ENCODE measurements around the gene PTPRCAP.
"Not testable (repeated sequence)": the region's sequence is repeated elsewhere in the genome, so short reads cannot be mapped to it uniquely, and the experiment has no call there.

The PTPRCAP gene

DNA sequence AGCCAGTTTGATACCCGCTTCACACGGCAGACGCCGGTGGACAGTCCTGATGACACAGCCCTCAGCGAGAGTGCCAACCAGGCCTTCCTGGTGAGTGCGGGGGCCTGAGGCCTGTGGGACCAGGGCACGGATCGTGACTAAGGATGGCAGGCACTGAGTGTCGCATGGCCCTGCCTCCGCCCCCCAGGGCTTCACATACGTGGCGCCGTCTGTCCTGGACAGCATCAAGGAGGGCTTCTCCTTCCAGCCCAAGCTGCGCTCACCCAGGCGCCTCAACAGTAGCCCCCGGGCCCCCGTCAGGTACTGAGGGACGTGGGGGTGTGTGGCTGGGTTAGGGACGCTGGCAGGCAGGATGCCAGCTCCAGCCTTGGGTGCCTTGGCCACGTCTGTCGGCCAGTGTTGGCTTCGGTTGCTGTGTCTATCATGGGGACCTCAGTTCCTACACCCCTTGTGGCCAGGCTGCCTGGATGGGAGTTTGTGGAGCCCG is 3.0 kb downstream of the PTPRCAP start:
- no peaks in the 10 kb centered on the region for H3K9me3 Mint-ChIP-seq
- peaks cover 47 to 61% of the 10 kb centered on the region in 2 donors for H3K4me1 Mint-ChIP-seq (ENCODE audit: low read depth in 2 of 2)
- ATAC-seq (replicated peaks), result no peak
- peak overlapping the region; percentile 98 to 99 for H3K4me3 Mint-ChIP-seq
- H3K27me3 Mint-ChIP-seq, result no peaks in the 10 kb centered on the region
- peaks cover 69% of the 10 kb centered on the region for H3K36me3 Mint-ChIP-seq (ENCODE audit: insufficient read depth)
- H3K27ac Mint-ChIP-seq, result peak overlapping the region; percentile 85 to 97
- peak in 1 of 3 experiments; percentile 41 for DNase-seq

DNA sequence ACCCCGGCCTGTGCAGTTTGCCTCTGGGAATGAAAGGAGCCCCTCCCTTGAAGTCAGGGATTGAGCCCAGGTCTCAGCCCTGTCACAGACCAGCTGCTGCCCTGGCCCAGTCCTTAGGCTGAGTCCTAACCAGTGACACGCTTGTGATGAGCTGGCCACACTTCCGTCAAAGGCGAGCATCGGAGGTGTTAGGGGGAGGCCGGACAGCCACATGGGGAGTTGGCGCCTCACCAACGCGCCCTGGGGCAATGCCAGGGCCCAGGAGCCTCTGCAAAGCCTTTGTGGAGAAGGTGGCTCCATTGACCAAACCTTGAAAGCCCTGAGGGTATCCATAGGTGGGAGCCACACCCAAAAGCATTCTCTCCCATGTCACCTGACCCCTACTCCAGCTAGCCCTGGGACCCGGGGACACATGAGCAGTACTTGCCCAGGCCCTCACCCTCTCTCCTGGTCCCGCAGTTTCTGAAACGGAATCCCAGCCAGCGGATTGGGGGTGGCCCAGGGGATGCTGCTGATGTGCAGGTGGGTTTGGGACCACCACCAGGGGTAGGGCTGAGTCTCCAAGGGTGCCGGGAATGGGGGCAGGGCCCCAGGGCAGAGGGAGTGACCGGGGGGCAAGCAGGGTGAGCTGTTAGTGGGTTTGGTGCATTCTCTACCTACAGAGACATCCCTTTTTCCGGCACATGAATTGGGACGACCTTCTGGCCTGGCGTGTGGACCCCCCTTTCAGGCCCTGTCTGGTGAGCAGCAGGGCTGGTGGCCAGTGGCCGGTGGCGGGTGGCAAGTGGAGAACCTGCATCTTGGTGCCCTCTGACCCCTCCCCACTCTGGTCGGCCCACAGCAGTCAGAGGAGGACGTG is 3.7 kb downstream of the PTPRCAP start:
- H3K27ac Mint-ChIP-seq, result peak overlapping the region; percentile 85 to 97
- H3K36me3 Mint-ChIP-seq (ENCODE audit: insufficient read depth), result peaks cover 67% of the 10 kb centered on the region
- no peak for DNase-seq

DNA sequence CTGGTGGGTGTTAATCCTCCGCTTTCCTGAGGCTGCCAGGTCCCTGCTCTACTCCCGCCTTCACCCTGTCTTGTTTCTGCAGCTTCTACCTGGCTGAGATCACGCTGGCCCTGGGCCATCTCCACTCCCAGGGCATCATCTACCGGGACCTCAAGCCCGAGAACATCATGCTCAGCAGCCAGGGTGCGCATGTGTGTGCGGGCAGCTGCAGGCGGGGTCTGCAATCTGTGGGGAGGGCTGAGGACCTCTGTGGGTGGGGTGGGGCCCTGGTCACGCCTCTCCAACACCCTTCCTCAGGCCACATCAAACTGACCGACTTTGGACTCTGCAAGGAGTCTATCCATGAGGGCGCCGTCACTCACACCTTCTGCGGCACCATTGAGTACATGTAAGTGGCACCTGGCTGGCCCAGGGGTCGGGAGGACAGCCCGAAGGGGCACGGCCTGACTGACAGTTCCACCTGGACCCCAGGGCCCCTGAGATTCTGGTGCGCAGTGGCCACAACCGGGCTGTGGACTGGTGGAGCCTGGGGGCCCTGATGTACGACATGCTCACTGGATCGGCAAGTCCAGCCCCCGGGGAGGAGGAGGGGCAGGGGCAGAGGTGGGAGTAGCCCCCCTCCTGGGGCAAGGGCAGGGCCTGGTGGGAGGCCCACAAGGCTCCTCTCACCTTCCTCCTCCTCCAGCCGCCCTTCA is 4.7 kb downstream of the PTPRCAP start:
- H3K9me3 Mint-ChIP-seq, result no peaks in the 10 kb centered on the region
- peaks cover 75% of the 10 kb centered on the region for H3K36me3 Mint-ChIP-seq (ENCODE audit: insufficient read depth)
- peaks cover 45 to 57% of the 10 kb centered on the region in 2 donors for H3K4me1 Mint-ChIP-seq (ENCODE audit: low read depth in 2 of 2)
- peak overlapping the region; percentile 98 to 99 for H3K4me3 Mint-ChIP-seq
- H3K27ac Mint-ChIP-seq, result peak overlapping the region; percentile 85 to 97
- ATAC-seq (replicated peaks), result no peak
- no peak for DNase-seq
- no peaks in the 10 kb centered on the region for H3K27me3 Mint-ChIP-seq

More for the DNA sequence above, 3.7 kb downstream of the PTPRCAP start:
- peak overlapping the region; percentile 98 to 99 for H3K4me3 Mint-ChIP-seq
- peaks cover 42 to 54% of the 10 kb centered on the region in 2 donors for H3K4me1 Mint-ChIP-seq (ENCODE audit: low read depth in 2 of 2)
- no peaks in the 10 kb centered on the region for H3K27me3 Mint-ChIP-seq
- ATAC-seq (replicated peaks), result peak; percentile 16
- H3K9me3 Mint-ChIP-seq, result no peaks in the 10 kb centered on the region

DNA sequence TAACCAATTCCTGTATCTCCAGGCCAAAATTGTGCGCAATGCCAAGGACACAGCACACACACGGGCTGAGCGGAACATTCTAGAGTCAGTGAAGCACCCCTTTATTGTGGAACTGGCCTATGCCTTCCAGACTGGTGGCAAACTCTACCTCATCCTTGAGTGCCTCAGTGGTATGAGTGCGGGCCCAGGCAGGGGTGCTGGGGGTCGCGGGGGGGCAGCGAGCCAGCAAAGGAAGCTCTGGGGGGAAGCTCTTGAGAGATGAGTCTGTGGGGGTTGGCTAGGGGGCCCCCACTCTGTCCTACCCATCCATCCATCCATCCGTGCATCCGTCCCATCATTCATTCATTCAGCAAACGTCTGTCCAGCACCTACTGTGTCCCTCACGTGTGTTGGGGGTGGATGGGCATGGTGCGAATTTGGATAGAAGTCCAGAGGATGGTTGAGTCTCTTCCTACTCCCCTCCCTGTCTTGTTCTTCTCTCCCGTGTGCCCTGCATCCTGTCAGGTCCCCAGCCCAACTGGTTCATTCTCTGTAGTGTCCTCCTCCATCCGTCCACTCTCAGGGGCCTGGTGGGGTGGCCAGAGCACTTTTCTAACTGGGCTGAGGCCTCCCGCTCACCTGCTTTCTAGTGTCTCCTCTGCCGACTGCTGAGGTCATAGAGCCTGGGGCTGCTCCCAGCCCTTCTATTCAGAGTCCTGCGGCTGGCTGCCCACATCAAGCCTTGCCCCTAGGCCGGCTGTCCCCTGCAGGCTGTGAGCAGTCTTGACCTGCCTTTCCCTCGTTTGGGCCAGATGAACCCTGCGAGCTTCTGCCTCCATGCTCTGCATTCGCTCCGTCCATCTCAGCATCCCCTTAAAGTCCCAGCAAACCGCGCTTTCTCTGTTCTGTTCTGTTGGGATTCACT is 5.9 kb downstream of the PTPRCAP start:
- Mint-ChIP-seq H3K27me3 (no peaks in the 10 kb centered on the region), H3K36me3 (ENCODE audit: insufficient read depth) (peaks cover 70% of the 10 kb centered on the region), H3K27ac (peak overlapping the region; percentile 84 to 97), H3K4me3 (peak overlapping the region; percentile 35 to 42), H3K9me3 (no peaks in the 10 kb centered on the region), H3K4me1 (ENCODE audit: low read depth in 2 of 2) (peaks cover 48 to 56% of the 10 kb centered on the region in 2 donors)
- no peak for DNase-seq
- ATAC-seq (replicated peaks), result no peak

DNA sequence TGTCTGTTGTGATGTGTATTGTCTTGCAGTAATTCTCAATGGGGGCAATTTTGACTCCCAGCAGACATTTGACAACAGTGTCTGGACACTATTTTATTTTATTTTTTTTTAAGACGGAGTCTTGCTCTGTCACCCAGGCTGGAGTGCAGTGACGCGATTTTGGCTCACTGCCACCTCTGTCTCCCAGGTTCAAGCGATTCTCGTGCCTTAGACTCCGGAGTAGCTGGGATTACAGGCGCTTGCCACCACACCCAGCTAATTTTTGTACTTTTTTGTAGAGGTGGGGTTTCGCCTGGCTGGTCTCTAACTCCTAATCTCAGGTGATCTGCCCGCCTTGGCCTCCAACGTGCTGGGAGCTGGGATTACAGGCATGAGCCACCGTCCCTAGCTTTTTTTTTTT is 7.8 kb downstream of the PTPRCAP start:
- Mint-ChIP-seq H3K27ac (peak overlapping the region in 1 of 2 donors; percentile 78), H3K4me1 (ENCODE audit: low read depth in 2 of 2) (peaks cover 44 to 46% of the 10 kb centered on the region in 2 donors), H3K9me3 (no peaks in the 10 kb centered on the region)

DNA sequence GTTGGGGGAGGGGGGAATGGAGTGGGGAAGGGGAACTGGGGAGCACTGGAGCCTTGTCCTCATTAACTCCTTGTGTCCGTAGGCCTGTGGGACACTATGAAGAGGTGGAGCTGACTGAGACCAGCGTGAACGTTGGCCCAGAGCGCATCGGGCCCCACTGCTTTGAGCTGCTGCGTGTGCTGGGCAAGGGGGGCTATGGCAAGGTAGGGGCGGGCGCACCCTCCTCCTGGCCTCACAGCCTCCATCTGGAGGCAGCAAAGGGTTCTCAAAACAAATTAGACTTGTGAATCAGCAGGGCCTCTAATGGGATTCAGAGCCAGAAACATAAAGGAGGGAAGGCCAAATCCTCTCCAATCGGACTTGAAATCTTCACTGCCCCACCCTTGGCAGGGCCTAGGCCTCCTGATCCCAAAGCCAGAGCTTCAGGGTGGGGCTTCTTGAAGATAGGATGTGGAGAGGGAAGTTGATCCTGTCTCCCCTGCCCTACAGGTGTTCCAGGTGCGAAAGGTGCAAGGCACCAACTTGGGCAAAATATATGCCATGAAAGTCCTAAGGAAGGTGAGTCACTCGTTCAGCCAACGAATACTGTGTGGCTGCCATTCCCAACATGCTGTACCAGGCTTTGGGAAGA is 8.3 kb downstream of the PTPRCAP start:
- peak overlapping the region; percentile 96 to 97 for H3K27ac Mint-ChIP-seq
- no peak for ATAC-seq (replicated peaks)
- H3K27me3 Mint-ChIP-seq, result no peaks in the 10 kb centered on the region
- peaks cover 42 to 44% of the 10 kb centered on the region in 2 donors for H3K4me1 Mint-ChIP-seq (ENCODE audit: low read depth in 2 of 2)
- H3K4me3 Mint-ChIP-seq, result peak overlapping the region; percentile 93 to 94
- no peaks in the 10 kb centered on the region for H3K9me3 Mint-ChIP-seq
- no peak for DNase-seq
- H3K36me3 Mint-ChIP-seq (ENCODE audit: insufficient read depth), result peaks cover 46% of the 10 kb centered on the region

More for the DNA sequence above, 7.8 kb downstream of the PTPRCAP start:
- Mint-ChIP-seq H3K27me3 (no peaks in the 10 kb centered on the region), H3K36me3 (ENCODE audit: insufficient read depth) (peaks cover 51% of the 10 kb centered on the region), H3K4me3 (peak overlapping the region; percentile 27 to 34)
- DNase-seq (no peak), ATAC-seq (replicated peaks) (no peak)

DNA sequence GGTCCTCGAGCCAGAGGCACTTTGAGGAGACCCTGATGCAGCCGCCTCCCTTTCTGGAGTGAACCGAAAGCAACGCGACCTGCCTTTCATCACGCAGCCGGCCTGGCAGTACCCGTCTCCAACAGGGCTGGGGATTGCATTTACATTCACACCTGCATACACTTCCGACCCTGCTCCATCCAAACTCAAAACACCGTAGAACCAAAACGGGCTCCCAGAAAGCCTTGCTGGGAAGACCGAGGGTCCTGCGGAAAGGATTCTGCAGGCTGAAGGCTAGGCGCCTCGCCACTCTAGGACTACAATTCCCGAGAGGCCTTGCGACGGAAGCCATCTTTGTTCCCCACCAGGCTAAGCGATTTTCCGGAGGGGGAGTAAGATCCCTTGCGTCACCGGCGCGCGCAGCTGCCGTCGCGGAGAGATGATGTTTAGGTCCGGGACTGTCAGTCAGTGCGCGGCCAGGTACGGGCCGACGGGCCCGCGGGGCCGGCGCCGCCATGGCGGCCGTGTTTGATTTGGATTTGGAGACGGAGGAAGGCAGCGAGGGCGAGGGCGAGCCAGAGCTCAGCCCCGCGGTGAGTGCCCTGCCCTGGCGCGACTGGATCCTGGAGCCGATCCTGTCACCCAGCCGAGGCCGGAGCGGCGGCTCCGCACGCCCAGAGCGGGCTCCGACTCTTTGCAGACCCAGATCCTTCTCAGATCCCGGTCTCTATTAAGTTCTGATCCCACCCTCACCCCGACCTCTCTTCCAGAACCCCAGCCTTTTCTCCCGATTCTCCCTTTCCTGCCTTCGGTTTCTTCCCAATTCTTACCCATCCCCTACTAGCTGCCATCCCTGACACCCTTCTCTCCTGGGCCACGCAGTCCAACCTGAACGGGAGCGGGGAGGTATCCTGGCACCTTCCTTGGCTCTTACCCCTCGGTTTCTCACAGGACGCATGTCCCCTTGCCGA is 9.2 kb downstream of the PTPRCAP start, which contains the start of gene RPS6KB2:
TSS of gene RPS6KB2 (plus strand) at position 443 of the 950 bp plus-strand sequence. CDS start at position 495, 52 bp downstream.
- DNase-seq (peak; percentile 99 to 100 (median 99)), ATAC-seq (replicated peaks) (peak; percentile 92)
- Mint-ChIP-seq H3K27ac (peak within 1 kb of the TSS; percentile 96 to 97), H3K4me3 (peak within 1 kb of the TSS; percentile 93 to 94), H3K9me3 (no peaks in the 10 kb centered on the region), H3K36me3 (ENCODE audit: insufficient read depth) (peaks cover 38% of the 10 kb centered on the region), H3K4me1 (ENCODE audit: low read depth in 2 of 2) (peaks cover 34 to 39% of the 10 kb centered on the region in 2 donors), H3K27me3 (no peaks in the 10 kb centered on the region)

DNA sequence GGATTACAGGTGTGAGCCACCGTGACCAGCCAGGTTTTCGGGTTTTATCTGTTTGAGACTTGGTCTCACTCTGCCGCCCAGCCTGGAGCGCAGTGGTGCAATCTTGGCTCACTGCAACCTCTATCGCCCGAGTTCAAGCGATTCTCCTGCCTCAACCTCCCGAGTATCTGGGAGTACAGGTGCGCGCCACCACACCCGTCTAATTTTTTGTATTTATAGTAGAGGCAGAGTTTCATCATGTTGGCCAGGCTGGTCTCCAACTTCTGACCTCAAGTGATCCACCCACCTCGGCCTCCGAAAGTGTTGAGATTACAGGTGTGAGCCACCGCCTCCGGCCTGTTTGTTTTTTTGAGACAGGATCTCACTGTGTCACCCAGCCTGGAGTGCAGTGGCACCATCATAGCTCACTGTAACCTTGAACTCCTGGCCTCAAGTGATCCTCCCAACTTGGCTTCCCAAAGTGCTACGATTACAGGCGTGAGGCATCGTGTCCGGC is 10.1 kb downstream of the PTPRCAP start:
- H3K4me3 Mint-ChIP-seq, result peak overlapping the region; percentile 93 to 94
- ATAC-seq (replicated peaks); DNase-seq; H3K27me3 Mint-ChIP-seq; H3K9me3 Mint-ChIP-seq: not testable (repeated sequence)
- peak overlapping the region; percentile 96 to 97 for H3K27ac Mint-ChIP-seq
- peaks cover 37% of the 10 kb centered on the region for H3K36me3 Mint-ChIP-seq (ENCODE audit: insufficient read depth)
- H3K4me1 Mint-ChIP-seq (ENCODE audit: low read depth in 2 of 2), result peaks cover 30 to 37% of the 10 kb centered on the region in 2 donors

DNA sequence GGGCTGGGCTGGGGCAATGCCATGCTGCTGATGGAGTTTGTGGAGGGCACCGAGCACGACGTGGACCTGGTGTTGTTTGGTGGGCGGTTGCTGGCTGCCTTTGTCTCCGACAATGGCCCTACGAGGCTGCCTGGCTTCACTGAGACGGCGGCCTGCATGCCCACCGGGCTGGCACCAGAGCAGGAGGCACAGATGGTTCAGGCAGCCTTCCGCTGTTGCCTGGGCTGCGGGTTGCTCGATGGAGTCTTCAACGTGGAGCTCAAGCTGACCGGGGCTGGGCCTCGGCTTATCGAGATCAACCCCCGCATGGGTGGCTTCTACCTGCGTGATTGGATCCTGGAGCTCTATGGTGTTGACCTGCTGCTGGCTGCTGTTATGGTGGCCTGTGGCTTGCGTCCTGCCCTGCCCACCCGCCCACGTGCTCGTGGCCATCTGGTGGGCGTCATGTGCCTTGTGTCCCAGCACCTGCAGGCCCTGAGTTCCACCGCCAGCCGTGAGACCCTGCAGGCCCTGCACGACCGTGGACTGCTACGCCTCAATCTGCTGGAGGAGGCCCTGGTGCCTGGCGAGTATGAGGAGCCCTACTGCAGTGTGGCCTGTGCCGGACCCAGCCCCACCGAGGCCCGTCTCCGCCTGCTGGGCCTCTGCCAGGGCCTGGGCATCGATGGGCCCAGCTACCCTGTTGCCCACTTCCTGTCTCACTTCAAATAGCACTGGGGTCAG is 13.4 kb downstream of the PTPRCAP start:
- ATAC-seq (replicated peaks), result no peak
- peaks cover 33% of the 10 kb centered on the region for H3K36me3 Mint-ChIP-seq (ENCODE audit: insufficient read depth)
- H3K9me3 Mint-ChIP-seq, result no peaks in the 10 kb centered on the region
- H3K27me3 Mint-ChIP-seq, result no peaks in the 10 kb centered on the region
- no peak overlapping the region for H3K27ac Mint-ChIP-seq
- no peak for DNase-seq
- peaks cover 34 to 40% of the 10 kb centered on the region in 2 donors for H3K4me1 Mint-ChIP-seq (ENCODE audit: low read depth in 2 of 2)
- no peak overlapping the region for H3K4me3 Mint-ChIP-seq

DNA sequence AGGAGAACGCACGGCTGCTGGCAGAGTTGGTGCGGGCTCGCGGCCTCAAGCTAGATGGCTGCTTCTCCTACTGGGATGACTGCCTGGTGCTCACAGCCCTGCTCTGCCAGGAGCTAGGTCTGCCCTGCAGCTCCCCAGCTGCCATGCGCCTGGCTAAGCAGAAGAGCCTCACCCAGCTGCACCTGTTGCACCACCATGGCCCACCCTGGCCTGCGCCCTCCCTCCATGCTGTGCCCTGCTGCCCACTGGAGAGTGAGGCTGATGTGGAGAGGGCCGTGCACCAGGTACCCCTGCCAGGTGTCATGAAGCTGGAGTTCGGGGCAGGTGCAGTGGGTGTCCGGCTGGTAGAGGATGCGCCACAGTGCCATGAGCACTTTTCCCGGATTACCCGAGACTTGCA is 14.0 kb downstream of the PTPRCAP start:
- Mint-ChIP-seq H3K9me3 (no peaks in the 10 kb centered on the region), H3K4me3 (no peak overlapping the region), H3K4me1 (ENCODE audit: low read depth in 2 of 2) (peaks cover 36 to 37% of the 10 kb centered on the region in 2 donors), H3K36me3 (ENCODE audit: insufficient read depth) (peaks cover 28% of the 10 kb centered on the region), H3K27ac (no peak overlapping the region), H3K27me3 (no peaks in the 10 kb centered on the region)
- DNase-seq (no peak), ATAC-seq (replicated peaks) (no peak)

DNA sequence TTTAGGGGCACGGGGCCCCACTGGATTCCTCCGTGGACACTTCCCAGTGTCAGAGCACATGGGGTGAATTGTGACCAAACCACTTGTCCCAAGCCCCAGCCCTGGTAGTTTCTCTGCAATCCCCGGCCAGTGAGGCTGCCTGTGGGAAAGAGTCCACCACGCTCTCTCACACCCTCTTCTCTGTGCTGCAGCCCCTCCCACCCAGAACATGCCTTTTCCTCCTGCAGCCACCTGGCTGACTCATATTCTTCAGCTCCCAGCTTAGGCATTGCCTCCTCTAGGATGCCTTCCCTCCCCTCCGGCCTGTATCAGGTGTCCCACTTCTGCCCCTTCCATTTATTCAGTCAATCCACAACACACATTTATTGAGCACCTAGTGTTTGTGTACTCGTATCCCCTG is 14.6 kb downstream of the PTPRCAP start:
- peak overlapping the region; percentile 35 to 45 for H3K4me3 Mint-ChIP-seq
- peaks cover 22% of the 10 kb centered on the region for H3K36me3 Mint-ChIP-seq (ENCODE audit: insufficient read depth)

More for the DNA sequence above, 14.6 kb downstream of the PTPRCAP start:
- DNase-seq (no peak), ATAC-seq (replicated peaks) (no peak)
- no peak overlapping the region for H3K27ac Mint-ChIP-seq
- H3K4me1 Mint-ChIP-seq (ENCODE audit: low read depth in 2 of 2), result peaks cover 36 to 38% of the 10 kb centered on the region in 2 donors
- no peaks in the 10 kb centered on the region for H3K27me3 Mint-ChIP-seq
- no peaks in the 10 kb centered on the region for H3K9me3 Mint-ChIP-seq
